ENCODE measurements around the gene GRAPL.
"Not testable (repeated sequence)": the region's sequence is repeated elsewhere in the genome, so short reads cannot be mapped to it uniquely, and the experiment has no call there.

The GRAPL gene

GRCh38 chr17:19136605-19137004, 9.2 kb downstream of the GRAPL start:
- DNase-seq (ENCODE audit: low read depth, low spot score): not testable (repeated sequence)

- not testable (repeated sequence) for DNase-seq (ENCODE audit: low read depth, low spot score)
These were observed 10.6 kb downstream of the GRAPL start for GRCh38 chr17:19137959-19138358.

GRCh38 chr17:19141366-19142155, 14.2 kb downstream of the GRAPL start:
- not testable (repeated sequence) for DNase-seq (ENCODE audit: low read depth, low spot score)

- not testable (repeated sequence) for DNase-seq (ENCODE audit: low read depth, low spot score)
These were observed 15.0 kb downstream of the GRAPL start for GRCh38 chr17:19142419-19142818.

- not testable (repeated sequence) for DNase-seq (ENCODE audit: low read depth, low spot score)
These were observed 15.8 kb downstream of the GRAPL start for GRCh38 chr17:19143097-19143777.

- DNase-seq (ENCODE audit: low read depth, low spot score): not testable (repeated sequence)
These were observed 17.0 kb downstream of the GRAPL start for GRCh38 chr17:19144373-19144772.

GRCh38 chr17:19145471-19145870, 18.1 kb downstream of the GRAPL start:
- DNase-seq (ENCODE audit: low read depth, low spot score): not testable (repeated sequence)

- not testable (repeated sequence) for DNase-seq (ENCODE audit: low read depth, low spot score)
These were observed 23.6 kb downstream of the GRAPL start for GRCh38 chr17:19150678-19151615.

GRCh38 chr17:19157628-19158027, 30.2 kb downstream of the GRAPL start:
- DNase-seq (ENCODE audit: low read depth, low spot score): not testable (repeated sequence)

- not testable (repeated sequence) for DNase-seq (ENCODE audit: low read depth, low spot score)
These were observed 31.1 kb downstream of the GRAPL start for GRCh38 chr17:19158478-19158877.

- not testable (repeated sequence) for DNase-seq (ENCODE audit: low read depth, low spot score)
These were observed 31.5 kb downstream of the GRAPL start for GRCh38 chr17:19158938-19159337.

GRCh38 chr17:19161308-19162107, 34.1 kb downstream of the GRAPL start:
- DNase-seq (ENCODE audit: low read depth, low spot score): not testable (repeated sequence)

- DNase-seq (ENCODE audit: low read depth, low spot score): not testable (repeated sequence)
These were observed 35.2 kb downstream of the GRAPL start for GRCh38 chr17:19162384-19163216.

- DNase-seq (ENCODE audit: low read depth, low spot score): not testable (repeated sequence)
These were observed 47.0 kb downstream of the GRAPL start for GRCh38 chr17:19174422-19174821.

- DNase-seq (ENCODE audit: low read depth, low spot score): not testable (repeated sequence)
These were observed 48.0 kb downstream of the GRAPL start for GRCh38 chr17:19175410-19175809.

GRCh38 chr17:19181040-19181875, 53.9 kb downstream of the GRAPL start:
- not testable (repeated sequence) for DNase-seq (ENCODE audit: low read depth, low spot score)

GRCh38 chr17:19187883-19188869, 60.8 kb downstream of the GRAPL start:
- DNase-seq (ENCODE audit: low read depth, low spot score): not testable (repeated sequence)
